ENCODE data around the gene SLC10A7. TPM values are rescaled to one million over a fixed set of nuclear protein-coding genes. Genes with fewer than 3 reads are reported as not detected.

SLC10A7 gene
- total and polyA plus RNA-seq, 2 of the 13 experiments (the other 11 are each of a cell fraction or from before 2014, with no cell fraction given): 18.5 to 18.8 TPM

DNA sequence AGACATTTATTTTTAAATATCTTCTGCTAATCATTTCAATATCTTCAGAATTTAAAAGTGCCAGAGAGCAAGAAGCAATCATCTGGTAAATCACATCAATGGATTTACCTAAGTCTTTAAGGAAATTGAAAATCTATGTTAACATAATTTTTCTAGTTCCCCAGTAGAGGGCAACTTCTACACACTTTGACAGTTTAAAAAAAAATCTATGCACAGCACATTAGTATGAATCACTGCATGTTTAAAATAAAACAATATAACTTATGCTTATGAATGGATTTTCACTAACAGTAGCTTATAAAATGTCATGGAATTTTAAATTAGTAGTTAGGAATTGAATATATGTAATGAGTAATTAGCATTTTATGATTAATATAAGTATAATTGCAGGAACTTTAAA is 180.9 kb downstream of the SLC10A7 start:
- H3K4me3 ChIP-seq (replicated peaks in 1 of 3; ENCODE audit: insufficient read depth in 1 of 3, low read depth in 2 of 3, low read length in 3 of 3): no peak overlapping the region
- intact Hi-C loops (cut with micrococcal nuclease; ENCODE audit: unreplicated experiment): loop anchor here (5.0 kb wide), 3 partner anchors 182 to 757 kb away; partner anchors contain the start of genes POU4F2 and SLC10A7
- no peaks in the 10 kb centered on the region for H3K36me3 ChIP-seq (replicated peaks in 1 of 2; ENCODE audit: control insufficient read depth in 1 of 2, insufficient read depth in 2 of 2, low read length in 2 of 2)
- CTCF ChIA-PET (ENCODE audit: low intra/inter-chr PET ratio, low total read pairs): interaction anchor here (1.2 to 3.2 kb wide), 2 partner anchors 575 to 757 kb away, joined by 3 to 16 read pairs; no protein-coding TSS in a partner anchor
- H3K9ac ChIP-seq (ENCODE audit: insufficient read depth, low read depth, low read length): no peak overlapping the region
- no peaks in the 10 kb centered on the region for H3K79me2 ChIP-seq (ENCODE audit: insufficient read depth, low read length)
- no peak overlapping the region for H3K4me2 ChIP-seq (ENCODE audit: low read depth, low read length)
- H3K27me3 ChIP-seq (ENCODE audit: control insufficient read depth in 1 of 2, insufficient read depth in 2 of 2, low read length in 2 of 2): no peaks in the 10 kb centered on the region
- no TSS peak for BruUV-seq (replicated peaks)
- in situ Hi-C loops (cut with HindIII; ENCODE audit: extremely low pct_ligation_motif_present, low pct_unique_long_range_greater_than_20kb): loop anchor here (25.0 kb wide), 1 partner anchor 747 kb away; no protein-coding TSS in a partner anchor
- H3K27ac ChIP-seq (ENCODE audit: extremely low read length, insufficient read depth, low read length): no peak overlapping the region
- peaks cover 16% of the 10 kb centered on the region for H3K4me1 ChIP-seq (ENCODE audit: insufficient read depth, low read length)
- FAIRE-seq (no peak), ATAC-seq (no peak), DNase-seq (ENCODE audit: low spot score) (no peak)
- POLR2A ChIA-PET: no interaction called here
- no peaks in the 10 kb centered on the region for H3K9me3 ChIP-seq (ENCODE audit: low read length)
- TF ChIP-seq ZNF766 (CRISPR knock-in tag; IDR thresholded peaks at IDR 0.05; ENCODE audit: borderline replicate concordance): no peak
- TF ChIP-seq RBM22 (optimal IDR thresholded peaks at IDR 0.05; ENCODE audit: low read length): no peak
- TF ChIP-seq, protein P1, sequence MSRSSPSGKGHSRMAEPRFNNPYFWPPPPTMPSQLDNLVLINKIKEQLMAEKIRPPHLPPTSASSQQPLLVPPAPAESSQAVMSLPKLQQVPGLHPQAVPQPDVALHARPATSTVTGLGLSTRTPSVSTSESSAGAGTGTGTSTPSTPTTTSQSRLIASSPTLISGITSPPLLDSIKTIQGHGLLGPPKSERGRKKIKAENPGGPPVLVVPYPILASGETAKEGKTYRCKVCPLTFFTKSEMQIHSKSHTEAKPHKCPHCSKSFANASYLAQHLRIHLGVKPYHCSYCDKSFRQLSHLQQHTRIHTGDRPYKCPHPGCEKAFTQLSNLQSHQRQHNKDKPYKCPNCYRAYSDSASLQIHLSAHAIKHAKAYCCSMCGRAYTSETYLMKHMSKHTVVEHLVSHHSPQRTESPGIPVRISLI (CRISPR knock-in tag; IDR thresholded peaks at IDR 0.05; ENCODE audit: borderline replicate concordance): peak; percentile 52; the same call in 1 of the 2 replicates
- TF ChIP-seq, protein P2, sequence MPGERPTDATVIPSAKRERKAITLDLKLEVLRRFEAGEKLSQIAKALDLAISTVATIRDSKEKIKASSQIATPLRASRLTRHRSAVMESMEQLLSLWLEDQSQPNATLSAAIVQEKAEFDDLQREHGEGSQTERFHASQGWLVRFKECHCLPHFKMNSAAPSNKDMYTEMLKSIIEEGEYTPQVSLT (CRISPR knock-in tag; IDR thresholded peaks at IDR 0.05; ENCODE audit: borderline replicate concordance, low read depth): no peak
- no peak for TF ChIP-seq ZBTB7A (CRISPR knock-in tag; IDR thresholded peaks at IDR 0.05)
- TF ChIP-seq KDM5A (IDR thresholded peaks at IDR 0.05; ENCODE audit: borderline replicate concordance, low read length): no peak
- no peak for TF ChIP-seq ZNF562 (CRISPR knock-in tag; IDR thresholded peaks at IDR 0.05; ENCODE audit: borderline replicate concordance)
- TF ChIP-seq SP4 (CRISPR knock-in tag; IDR thresholded peaks at IDR 0.05): no peak
- peak; percentile 3; the same call in 1 of the 2 replicates for TF ChIP-seq SMC3 (IDR thresholded peaks at IDR 0.05; ENCODE audit: low read length)
- TF ChIP-seq, protein P3, sequence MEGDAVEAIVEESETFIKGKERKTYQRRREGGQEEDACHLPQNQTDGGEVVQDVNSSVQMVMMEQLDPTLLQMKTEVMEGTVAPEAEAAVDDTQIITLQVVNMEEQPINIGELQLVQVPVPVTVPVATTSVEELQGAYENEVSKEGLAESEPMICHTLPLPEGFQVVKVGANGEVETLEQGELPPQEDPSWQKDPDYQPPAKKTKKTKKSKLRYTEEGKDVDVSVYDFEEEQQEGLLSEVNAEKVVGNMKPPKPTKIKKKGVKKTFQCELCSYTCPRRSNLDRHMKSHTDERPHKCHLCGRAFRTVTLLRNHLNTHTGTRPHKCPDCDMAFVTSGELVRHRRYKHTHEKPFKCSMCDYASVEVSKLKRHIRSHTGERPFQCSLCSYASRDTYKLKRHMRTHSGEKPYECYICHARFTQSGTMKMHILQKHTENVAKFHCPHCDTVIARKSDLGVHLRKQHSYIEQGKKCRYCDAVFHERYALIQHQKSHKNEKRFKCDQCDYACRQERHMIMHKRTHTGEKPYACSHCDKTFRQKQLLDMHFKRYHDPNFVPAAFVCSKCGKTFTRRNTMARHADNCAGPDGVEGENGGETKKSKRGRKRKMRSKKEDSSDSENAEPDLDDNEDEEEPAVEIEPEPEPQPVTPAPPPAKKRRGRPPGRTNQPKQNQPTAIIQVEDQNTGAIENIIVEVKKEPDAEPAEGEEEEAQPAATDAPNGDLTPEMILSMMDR (CRISPR knock-in tag; IDR thresholded peaks at IDR 0.05): peak; percentile 7; the same call in 1 of the 2 replicates
- TF ChIP-seq, protein P4, sequence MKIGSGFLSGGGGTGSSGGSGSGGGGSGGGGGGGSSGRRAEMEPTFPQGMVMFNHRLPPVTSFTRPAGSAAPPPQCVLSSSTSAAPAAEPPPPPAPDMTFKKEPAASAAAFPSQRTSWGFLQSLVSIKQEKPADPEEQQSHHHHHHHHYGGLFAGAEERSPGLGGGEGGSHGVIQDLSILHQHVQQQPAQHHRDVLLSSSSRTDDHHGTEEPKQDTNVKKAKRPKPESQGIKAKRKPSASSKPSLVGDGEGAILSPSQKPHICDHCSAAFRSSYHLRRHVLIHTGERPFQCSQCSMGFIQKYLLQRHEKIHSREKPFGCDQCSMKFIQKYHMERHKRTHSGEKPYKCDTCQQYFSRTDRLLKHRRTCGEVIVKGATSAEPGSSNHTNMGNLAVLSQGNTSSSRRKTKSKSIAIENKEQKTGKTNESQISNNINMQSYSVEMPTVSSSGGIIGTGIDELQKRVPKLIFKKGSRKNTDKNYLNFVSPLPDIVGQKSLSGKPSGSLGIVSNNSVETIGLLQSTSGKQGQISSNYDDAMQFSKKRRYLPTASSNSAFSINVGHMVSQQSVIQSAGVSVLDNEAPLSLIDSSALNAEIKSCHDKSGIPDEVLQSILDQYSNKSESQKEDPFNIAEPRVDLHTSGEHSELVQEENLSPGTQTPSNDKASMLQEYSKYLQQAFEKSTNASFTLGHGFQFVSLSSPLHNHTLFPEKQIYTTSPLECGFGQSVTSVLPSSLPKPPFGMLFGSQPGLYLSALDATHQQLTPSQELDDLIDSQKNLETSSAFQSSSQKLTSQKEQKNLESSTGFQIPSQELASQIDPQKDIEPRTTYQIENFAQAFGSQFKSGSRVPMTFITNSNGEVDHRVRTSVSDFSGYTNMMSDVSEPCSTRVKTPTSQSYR (CRISPR knock-in tag; IDR thresholded peaks at IDR 0.05; ENCODE audit: borderline replicate concordance): no peak
- peak; percentile 54 for TF ChIP-seq STAG1 (CRISPR knock-in tag; IDR thresholded peaks at IDR 0.05)
- H4K20me1 ChIP-seq (ENCODE audit: insufficient read depth, low read length): 0 out of 2 replicates have a peak, but pooled peaks cover 5% of the 10 kb centered on the region
- no peak overlapping the region for H2AFZ ChIP-seq (ENCODE audit: low read length)

Measured in HepG2 (cell line).